Neuron (in vitro differentiated cells): ENCODE results near the gene IL17RD.

Source experiments
- H2AFZ ChIP-seq: one replicate; pipeline ENCODE4 v1.6.1; 2013; ENCODE audit warnings: low read depth, mild to moderate bottlenecking, inconsistent platforms, low read length, moderate library complexity
- H3K27me3 ChIP-seq: one replicate; pipeline ENCODE4 v1.6.1; 2013; ENCODE audit warnings: low read length; ENCODE audit not compliant: insufficient read depth
- H3K36me3 ChIP-seq: one replicate; pipeline ENCODE4 v1.6.1; 2013; ENCODE audit warnings: low read length; ENCODE audit not compliant: insufficient read depth
- H3K4me1 ChIP-seq: one replicate; pipeline ENCODE4 v1.6.1; 2013; ENCODE audit warnings: low read length; ENCODE audit not compliant: insufficient read depth
- H3K4me3 ChIP-seq: 2 replicates; pipeline ENCODE4 v1.5.1; 2013; ENCODE audit warnings: mild to moderate bottlenecking, low read length, moderate library complexity
- H3K9me3 ChIP-seq: one replicate; pipeline ENCODE4 v1.6.1; 2013; ENCODE audit warnings: low read length

The IL17RD gene

DNA sequence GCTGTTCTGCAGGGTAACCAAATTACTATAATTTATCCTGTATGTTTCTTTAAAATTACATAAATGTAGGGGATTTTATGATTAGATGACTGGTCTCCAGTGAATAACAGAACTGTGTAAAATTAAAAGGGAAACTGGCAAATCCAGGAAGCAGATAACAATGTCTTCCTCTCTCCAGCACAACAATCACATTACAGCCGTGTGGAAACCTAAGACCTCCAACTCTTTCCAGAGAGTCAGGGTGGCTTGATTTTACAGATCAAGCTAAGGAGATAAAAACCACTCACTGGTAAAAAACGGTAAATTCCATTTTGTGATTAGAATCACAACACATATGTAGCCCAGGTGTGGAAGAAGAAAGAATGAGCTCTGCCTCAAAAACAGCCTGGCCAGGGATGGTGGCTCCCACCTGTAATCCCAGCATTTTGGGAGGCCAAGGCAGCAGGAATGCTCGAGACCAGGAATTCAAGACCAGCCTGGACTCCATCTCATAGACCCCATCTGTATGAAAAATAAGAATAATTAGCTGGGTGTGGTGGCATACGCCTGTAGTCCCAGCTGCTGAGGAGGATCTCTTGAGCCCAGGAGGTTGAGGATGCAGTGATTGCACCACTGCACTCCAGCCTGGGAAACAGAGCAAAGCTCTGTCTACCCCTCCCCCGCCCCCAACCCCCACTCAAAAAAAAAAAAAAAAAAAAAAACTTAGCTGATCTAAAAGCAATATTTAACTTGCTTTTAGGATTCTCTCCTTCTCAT lies 29.0 kb downstream of the IL17RD start:
- Histone ChIP-seq H3K4me1 (peaks cover 3% of the 10 kb centered on the region), H3K4me3 (no peak overlapping the region), H3K27me3 (no peaks in the 10 kb centered on the region), H3K9me3 (peaks cover 2% of the 10 kb centered on the region), H3K36me3 (no peaks in the 10 kb centered on the region), H2AFZ (no peak overlapping the region)

DNA sequence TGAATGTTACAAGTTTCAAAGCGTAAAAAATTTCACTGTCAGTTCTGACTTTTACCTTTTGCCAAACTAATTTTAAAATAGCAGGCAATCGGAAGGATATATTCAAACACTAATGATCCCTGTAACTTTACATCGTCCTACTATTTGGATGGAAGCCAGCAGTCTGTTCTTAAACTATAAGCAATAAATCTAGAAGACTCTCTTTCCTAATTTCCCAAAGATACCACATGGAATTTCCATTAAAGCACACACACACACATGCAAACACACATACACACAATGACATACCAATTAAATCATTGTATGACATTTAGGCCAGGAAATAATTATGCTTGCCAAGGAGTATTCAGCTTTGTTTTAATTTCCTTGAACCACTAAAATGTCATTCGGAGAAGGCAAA lies 32.0 kb downstream of the IL17RD start:
- no peak overlapping the region for H3K4me3 ChIP-seq
- H3K27me3 ChIP-seq, result no peaks in the 10 kb centered on the region
- H3K4me1 ChIP-seq, result peaks cover 33% of the 10 kb centered on the region
- no peaks in the 10 kb centered on the region for H3K36me3 ChIP-seq
- no peak overlapping the region for H2AFZ ChIP-seq
- peaks cover 2% of the 10 kb centered on the region for H3K9me3 ChIP-seq

DNA sequence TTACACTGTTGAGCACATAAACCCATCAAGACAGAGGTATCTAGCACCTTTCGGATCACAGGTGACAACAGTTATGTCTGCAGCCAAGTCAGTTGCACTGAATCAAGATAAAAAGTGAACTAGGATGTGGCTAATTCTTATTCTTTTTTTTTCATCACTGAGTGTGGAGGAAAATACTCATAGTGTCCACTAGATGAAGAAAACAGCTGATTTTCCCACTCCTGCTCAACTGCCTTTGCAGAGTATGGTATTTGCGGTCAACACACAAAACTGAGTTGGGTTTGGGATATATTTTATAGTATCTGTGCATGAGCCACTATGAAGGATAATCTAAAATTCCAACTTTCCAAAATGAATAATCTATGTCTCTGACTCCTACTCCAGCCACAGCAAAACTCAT lies 32.5 kb downstream of the IL17RD start:
- H3K9me3 ChIP-seq, result peaks cover 2% of the 10 kb centered on the region
- peaks cover 38% of the 10 kb centered on the region for H3K4me1 ChIP-seq
- no peak overlapping the region for H2AFZ ChIP-seq
- no peak overlapping the region for H3K4me3 ChIP-seq
- H3K36me3 ChIP-seq, result no peaks in the 10 kb centered on the region
- no peaks in the 10 kb centered on the region for H3K27me3 ChIP-seq

- no peaks in the 10 kb centered on the region for H3K27me3 ChIP-seq
- peaks cover 40% of the 10 kb centered on the region for H3K4me1 ChIP-seq
- H3K9me3 ChIP-seq, result peaks cover 2% of the 10 kb centered on the region
- no peak overlapping the region for H3K4me3 ChIP-seq
- H2AFZ ChIP-seq, result no peak overlapping the region
- H3K36me3 ChIP-seq, result no peaks in the 10 kb centered on the region
Measured at GRCh38 chr3:57131210-57131588, 34.0 kb downstream of the IL17RD start.

GRCh38 chr3:57130571-57131209 lies 34.5 kb downstream of the IL17RD start:
- peaks cover 40% of the 10 kb centered on the region for H3K4me1 ChIP-seq
- no peaks in the 10 kb centered on the region for H3K36me3 ChIP-seq
- no peaks in the 10 kb centered on the region for H3K27me3 ChIP-seq
- no peak overlapping the region for H2AFZ ChIP-seq
- no peak overlapping the region for H3K4me3 ChIP-seq
- peaks cover 2% of the 10 kb centered on the region for H3K9me3 ChIP-seq

DNA sequence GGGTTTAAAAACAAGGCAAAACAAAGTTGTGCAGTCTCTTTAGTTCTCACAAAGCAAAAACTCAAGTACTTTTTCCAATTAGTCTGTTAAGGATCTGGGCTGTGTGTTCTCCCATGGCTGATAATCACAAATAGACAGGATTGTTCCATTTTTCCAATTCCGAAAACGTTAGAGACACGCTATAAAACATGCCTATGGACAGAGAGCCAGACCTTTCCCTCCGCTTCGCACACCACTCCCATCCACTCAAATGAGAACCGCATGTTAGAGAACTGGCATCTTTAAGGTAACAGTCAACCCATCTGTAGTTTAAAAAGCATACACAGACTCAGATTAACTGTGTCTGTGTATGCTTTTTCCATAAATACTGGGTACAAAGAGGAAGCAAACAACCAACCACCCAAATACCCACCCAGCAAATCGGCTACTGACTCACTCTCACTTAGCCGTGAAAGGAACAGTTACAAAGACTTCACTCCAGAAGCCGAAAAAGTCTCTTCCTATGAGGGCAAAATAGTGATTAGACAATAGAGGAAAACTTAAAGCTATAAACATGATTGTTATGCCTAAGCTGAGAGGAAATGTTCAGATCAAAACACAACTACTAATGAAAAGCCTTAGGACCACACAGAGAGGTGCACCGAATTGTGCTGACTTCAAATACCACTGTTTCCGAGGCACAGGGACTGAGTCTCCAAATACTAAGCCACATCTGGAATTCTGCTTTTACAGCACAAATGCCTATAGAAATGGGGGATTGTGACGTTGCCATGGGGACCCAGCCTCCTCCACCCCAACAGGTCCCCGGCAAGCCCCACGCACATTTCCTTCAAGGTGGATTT lies 36.1 kb downstream of the IL17RD start:
- Histone ChIP-seq H3K27me3 (no peaks in the 10 kb centered on the region), H3K4me1 (peaks cover 40% of the 10 kb centered on the region)

GRCh38 chr3:57127891-57128518 lies 37.1 kb downstream of the IL17RD start:
- Histone ChIP-seq H2AFZ (no peak overlapping the region), H3K27me3 (no peaks in the 10 kb centered on the region), H3K36me3 (no peaks in the 10 kb centered on the region), H3K4me3 (no peak overlapping the region), H3K9me3 (no peaks in the 10 kb centered on the region), H3K4me1 (peaks cover 40% of the 10 kb centered on the region)

More for the DNA sequence above, 36.1 kb downstream of the IL17RD start:
- H3K4me3 ChIP-seq, result no peak overlapping the region
- H3K9me3 ChIP-seq, result no peaks in the 10 kb centered on the region
- no peak overlapping the region for H2AFZ ChIP-seq
- H3K36me3 ChIP-seq, result no peaks in the 10 kb centered on the region

GRCh38 chr3:57126244-57126643 lies 38.9 kb downstream of the IL17RD start:
- no peak overlapping the region for H3K4me3 ChIP-seq
- H3K4me1 ChIP-seq, result peaks cover 37% of the 10 kb centered on the region
- H3K27me3 ChIP-seq, result no peaks in the 10 kb centered on the region

DNA sequence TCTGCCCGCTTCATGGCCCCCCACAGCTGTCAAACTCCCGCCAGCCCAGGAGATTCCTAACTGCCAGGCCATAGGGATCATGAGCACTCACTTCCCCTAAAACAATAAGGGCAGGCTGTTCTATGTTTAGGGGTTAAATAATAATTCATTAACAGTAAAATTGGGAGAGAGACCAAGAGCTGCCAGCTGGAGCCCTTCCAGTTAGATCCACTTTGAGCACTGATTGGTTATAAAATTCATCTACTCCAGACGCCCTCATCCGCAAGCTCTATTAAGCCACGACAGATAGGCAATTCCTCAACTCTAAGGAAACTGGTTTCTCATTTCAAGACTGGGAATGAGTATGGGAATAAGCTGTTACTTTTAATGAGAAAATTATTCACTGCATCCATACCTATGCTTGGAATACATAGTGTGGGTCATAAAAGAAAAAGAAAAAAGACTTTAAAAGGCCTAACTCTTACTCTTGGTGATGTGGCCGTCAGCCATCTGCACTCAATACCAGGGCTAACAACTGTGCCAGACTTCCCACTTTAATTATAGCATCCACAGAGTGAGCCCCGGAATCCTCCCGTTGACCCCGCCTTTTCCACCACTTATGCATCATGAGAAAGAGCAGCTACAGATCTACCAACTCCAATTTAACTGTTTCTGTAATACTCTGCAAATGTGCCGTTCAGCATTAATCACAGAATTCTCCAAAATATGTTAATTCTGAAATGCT lies 44.5 kb downstream of the IL17RD start:
- Histone ChIP-seq H3K4me3 (no peak overlapping the region), H2AFZ (no peak overlapping the region), H3K36me3 (no peaks in the 10 kb centered on the region), H3K4me1 (no peaks in the 10 kb centered on the region), H3K9me3 (no peaks in the 10 kb centered on the region), H3K27me3 (no peaks in the 10 kb centered on the region)

More at GRCh38 chr3:57126244-57126643, 38.9 kb downstream of the IL17RD start:
- no peaks in the 10 kb centered on the region for H3K9me3 ChIP-seq
- no peaks in the 10 kb centered on the region for H3K36me3 ChIP-seq
- no peak overlapping the region for H2AFZ ChIP-seq

GRCh38 chr3:57120040-57120439 lies 45.1 kb downstream of the IL17RD start:
- H2AFZ ChIP-seq, result no peak overlapping the region

GRCh38 chr3:57118254-57118653 lies 46.9 kb downstream of the IL17RD start:
- Histone ChIP-seq H3K9me3 (no peaks in the 10 kb centered on the region), H3K4me1 (no peaks in the 10 kb centered on the region), H3K4me3 (no peak overlapping the region), H2AFZ (no peak overlapping the region), H3K36me3 (peaks cover 14% of the 10 kb centered on the region), H3K27me3 (no peaks in the 10 kb centered on the region)

More at GRCh38 chr3:57120040-57120439, 45.1 kb downstream of the IL17RD start:
- no peak overlapping the region for H3K4me3 ChIP-seq
- H3K9me3 ChIP-seq, result no peaks in the 10 kb centered on the region
- H3K36me3 ChIP-seq, result no peaks in the 10 kb centered on the region
- no peaks in the 10 kb centered on the region for H3K4me1 ChIP-seq
- H3K27me3 ChIP-seq, result no peaks in the 10 kb centered on the region

DNA sequence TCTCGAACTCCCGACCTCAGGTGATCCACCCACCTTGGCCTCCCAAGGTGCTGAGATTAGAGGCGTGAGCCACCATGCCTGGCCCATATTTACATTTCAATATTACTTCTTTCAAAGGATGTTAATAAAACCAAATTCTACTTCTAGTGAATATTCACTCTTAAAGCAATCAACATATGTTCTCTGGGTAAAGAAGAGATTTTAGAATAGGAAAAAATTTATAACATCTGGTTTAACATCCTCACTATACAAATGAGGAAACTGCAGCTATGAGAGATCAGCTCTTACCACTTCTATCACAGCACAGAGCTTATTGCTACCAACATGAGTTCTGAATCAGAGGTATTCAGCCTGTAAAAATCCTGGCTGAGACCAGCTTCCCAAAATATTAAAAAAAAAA lies 48.7 kb downstream of the IL17RD start:
- Histone ChIP-seq H3K9me3 (no peaks in the 10 kb centered on the region), H3K36me3 (peaks cover 25% of the 10 kb centered on the region), H2AFZ (no peak overlapping the region), H3K27me3 (no peaks in the 10 kb centered on the region), H3K4me3 (no peak overlapping the region), H3K4me1 (no peaks in the 10 kb centered on the region)
